KMS-11 (cell line): Measurements from ENCODE around the gene PYCARD.
"Not testable (repeated sequence)": the region's sequence is repeated elsewhere in the genome, so short reads cannot be mapped to it uniquely, and the experiment has no call there.

Experiments
- H2AFZ ChIP-seq: fragments of 200-600 bp; sonication (generic); 2 replicates; pipeline ENCODE4 v1.6.1; 2016; ENCODE audit warnings: antibody characterized with exemption, mixed run types, low read depth
- H3K27ac ChIP-seq: fragments of 200-600 bp; sonication (generic); 2 replicates; pipeline ENCODE4 v1.6.1; 2016; ENCODE audit warnings: mild to moderate bottlenecking, mixed run types
- H3K27me3 ChIP-seq: fragments of 200-600 bp; sonication (generic); 2 replicates; pipeline ENCODE4 v1.6.1; 2017; ENCODE audit warnings: mild to moderate bottlenecking, low read depth, mixed run types, moderate library complexity; ENCODE audit not compliant: insufficient read depth
- H3K36me3 ChIP-seq: fragments of 200-600 bp; sonication (generic); 2 replicates; pipeline ENCODE4 v1.6.1; 2017; ENCODE audit warnings: mild to moderate bottlenecking, mixed run types; ENCODE audit not compliant: insufficient read depth
- H3K4me1 ChIP-seq: fragments of 200-600 bp; sonication (generic); 2 replicates; pipeline ENCODE4 v1.6.1; 2016; ENCODE audit warnings: mild to moderate bottlenecking, low read depth, mixed run types; ENCODE audit not compliant: poor library complexity, severe bottlenecking
- H3K4me2 ChIP-seq: fragments of 200-600 bp; sonication (generic); 2 replicates; pipeline ENCODE4 v1.7.0; 2016; ENCODE audit warnings: mild to moderate bottlenecking, mixed run types
- H3K4me3 ChIP-seq: fragments of 200-600 bp; sonication (generic); IDR thresholded peaks from 2 replicates; pipeline ENCODE4 v1.6.1; 2017; ENCODE audit warnings: low read depth, low read length, mixed read lengths; ENCODE audit not compliant: insufficient read depth
- H3K79me2 ChIP-seq: fragments of 200-600 bp; sonication (generic); 2 replicates; pipeline ENCODE4 v1.6.1; 2016; ENCODE audit warnings: low read depth, mixed run types; ENCODE audit not compliant: insufficient read depth
- H3K9ac ChIP-seq: fragments of 200-600 bp; sonication (generic); 2 replicates; pipeline ENCODE4 v1.6.1; 2016; ENCODE audit warnings: mild to moderate bottlenecking, mixed run types
- H4K20me1 ChIP-seq: fragments of 200-600 bp; sonication (generic); 2 replicates; pipeline ENCODE4 v1.6.1; 2016; ENCODE audit warnings: mild to moderate bottlenecking, mixed run types; ENCODE audit not compliant: insufficient read depth
- TF ChIP-seq, protein P1 (sequence below): fragments of 200-600 bp; sonication (generic); conservative IDR thresholded peaks from 2 replicates; pipeline ENCODE4 v1.6.1; 2017; ENCODE audit warnings: low read depth, mild to moderate bottlenecking, antibody characterized with exemption, low read length, moderate library complexity, mixed read lengths

The PYCARD gene

DNA sequence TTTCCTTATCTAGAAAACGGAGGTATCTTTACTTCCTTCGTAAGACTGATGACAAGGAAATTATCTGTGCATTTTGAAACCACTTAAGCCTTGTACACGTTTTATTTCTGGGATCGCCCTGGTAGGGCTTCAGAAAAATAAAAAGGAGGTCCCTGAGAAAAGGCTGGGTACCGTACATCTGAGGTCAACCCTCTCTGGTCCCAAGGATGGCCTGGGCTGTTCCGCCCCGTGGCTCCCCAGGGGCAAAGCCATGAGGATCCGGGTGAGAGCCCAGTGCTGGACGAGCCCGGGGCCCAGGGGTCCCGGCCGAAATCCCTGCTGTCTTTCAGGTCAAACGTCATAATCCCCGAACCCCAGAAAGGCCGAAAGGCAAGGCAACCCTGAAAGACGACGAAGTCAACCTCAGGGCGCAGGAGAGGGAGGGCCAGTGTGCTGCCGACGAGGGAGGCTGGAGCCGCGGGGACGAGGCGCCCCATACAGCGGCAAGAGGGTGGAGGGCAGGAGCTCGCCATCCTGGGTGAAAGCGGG lies 23.3 kb downstream of the PYCARD start:
- H3K27me3 ChIP-seq = no peaks in the 10 kb centered on the region
- peak overlapping the region; percentile 64 for H2AFZ ChIP-seq
- peaks cover 26% of the 10 kb centered on the region; the same call in 1 of the 2 replicates for H3K36me3 ChIP-seq
- peak overlapping the region; percentile 95 for H3K27ac ChIP-seq
- TF ChIP-seq, protein P1, sequence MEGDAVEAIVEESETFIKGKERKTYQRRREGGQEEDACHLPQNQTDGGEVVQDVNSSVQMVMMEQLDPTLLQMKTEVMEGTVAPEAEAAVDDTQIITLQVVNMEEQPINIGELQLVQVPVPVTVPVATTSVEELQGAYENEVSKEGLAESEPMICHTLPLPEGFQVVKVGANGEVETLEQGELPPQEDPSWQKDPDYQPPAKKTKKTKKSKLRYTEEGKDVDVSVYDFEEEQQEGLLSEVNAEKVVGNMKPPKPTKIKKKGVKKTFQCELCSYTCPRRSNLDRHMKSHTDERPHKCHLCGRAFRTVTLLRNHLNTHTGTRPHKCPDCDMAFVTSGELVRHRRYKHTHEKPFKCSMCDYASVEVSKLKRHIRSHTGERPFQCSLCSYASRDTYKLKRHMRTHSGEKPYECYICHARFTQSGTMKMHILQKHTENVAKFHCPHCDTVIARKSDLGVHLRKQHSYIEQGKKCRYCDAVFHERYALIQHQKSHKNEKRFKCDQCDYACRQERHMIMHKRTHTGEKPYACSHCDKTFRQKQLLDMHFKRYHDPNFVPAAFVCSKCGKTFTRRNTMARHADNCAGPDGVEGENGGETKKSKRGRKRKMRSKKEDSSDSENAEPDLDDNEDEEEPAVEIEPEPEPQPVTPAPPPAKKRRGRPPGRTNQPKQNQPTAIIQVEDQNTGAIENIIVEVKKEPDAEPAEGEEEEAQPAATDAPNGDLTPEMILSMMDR = no peak
- peaks cover 35% of the 10 kb centered on the region for H4K20me1 ChIP-seq
- peaks cover 43% of the 10 kb centered on the region for H3K79me2 ChIP-seq
- peak overlapping the region; percentile 72 for H3K4me2 ChIP-seq
- H3K4me1 ChIP-seq = peaks cover 59% of the 10 kb centered on the region
- H3K4me3 ChIP-seq = no peak overlapping the region
- peak overlapping the region; percentile 99; the same call in 1 of the 2 replicates for H3K9ac ChIP-seq

DNA sequence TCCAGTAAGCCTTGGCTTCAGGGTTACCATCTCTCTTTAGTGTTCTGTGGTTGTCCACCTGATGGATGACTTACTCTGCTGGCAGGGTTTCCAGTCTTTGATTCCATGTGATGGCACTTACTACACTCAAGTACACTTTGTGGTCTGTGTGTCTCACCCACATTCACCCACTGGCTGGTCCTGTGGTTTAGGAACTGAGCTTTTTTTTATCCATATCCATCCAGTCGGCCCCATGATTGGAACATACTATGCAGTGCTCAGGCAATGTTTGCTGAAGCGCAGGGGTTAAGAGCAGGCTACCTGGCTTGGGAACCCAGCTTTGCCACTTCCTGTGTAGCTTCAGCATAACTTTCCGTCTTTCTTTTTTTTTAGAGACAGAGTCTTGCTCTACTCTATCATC lies 25.4 kb downstream of the PYCARD start:
- Histone ChIP-seq H2AFZ (no peak overlapping the region), H3K36me3 (peaks cover 7% of the 10 kb centered on the region; the same call in 1 of the 2 replicates), H4K20me1 (peaks cover 15% of the 10 kb centered on the region), H3K9ac (no peak overlapping the region), H3K27me3 (no peaks in the 10 kb centered on the region), H3K4me2 (no peak overlapping the region), H3K4me1 (peaks cover 38% of the 10 kb centered on the region), H3K79me2 (peaks cover 22% of the 10 kb centered on the region), H3K4me3 (no peak overlapping the region), H3K27ac (no peak overlapping the region)
- TF ChIP-seq, protein P1 = no peak

DNA sequence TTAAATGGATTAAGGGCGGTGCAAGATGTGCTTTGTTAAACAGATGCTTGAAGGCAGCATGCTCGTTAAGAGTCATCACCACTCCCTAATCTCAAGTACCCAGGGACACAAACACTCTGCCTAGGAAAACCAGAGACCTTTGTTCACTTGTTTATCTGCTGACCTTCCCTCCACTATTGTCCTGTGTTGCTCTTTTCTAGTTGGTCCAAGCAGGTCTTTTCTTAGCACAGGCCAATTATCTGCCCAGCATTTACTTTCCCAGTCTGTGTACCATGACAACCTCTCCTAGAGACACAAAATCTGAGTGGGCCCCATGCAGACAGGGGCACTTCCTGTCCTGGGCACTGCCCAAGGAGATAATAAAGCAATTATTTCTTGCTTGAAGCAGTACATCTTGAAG lies 32.5 kb downstream of the PYCARD start:
- not testable (repeated sequence) for H3K27ac ChIP-seq, H3K4me1 ChIP-seq, H3K4me3 ChIP-seq, H4K20me1 ChIP-seq, H3K36me3 ChIP-seq, H3K79me2 ChIP-seq, H3K4me2 ChIP-seq, H2AFZ ChIP-seq, H3K9ac ChIP-seq, H3K27me3 ChIP-seq

DNA sequence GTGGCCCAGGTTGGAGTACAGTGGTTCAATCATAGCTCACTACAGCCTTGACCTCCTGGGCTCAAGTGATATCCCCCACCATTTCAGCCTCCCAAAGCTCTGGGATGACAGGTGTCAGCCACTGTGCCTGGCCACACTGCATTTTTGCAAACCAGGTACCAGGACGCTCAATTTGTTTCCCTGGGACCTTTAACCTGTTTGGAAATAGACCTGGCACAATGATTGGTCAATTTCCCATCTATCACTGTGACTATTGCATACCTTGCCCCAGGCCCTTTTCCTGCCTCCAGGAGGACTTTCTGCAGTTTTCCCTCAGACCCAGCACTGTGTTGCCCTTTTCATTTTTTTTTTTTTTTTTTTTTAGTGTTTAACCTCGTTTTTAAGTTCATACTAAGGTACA lies 33.7 kb downstream of the PYCARD start:
- Histone ChIP-seq H3K27ac (no peak overlapping the region), H3K4me1 (no peaks in the 10 kb centered on the region), H3K36me3 (no peaks in the 10 kb centered on the region), H3K4me3 (no peak overlapping the region), H2AFZ (no peak overlapping the region), H3K79me2 (no peaks in the 10 kb centered on the region), H3K4me2 (no peak overlapping the region), H3K9ac (no peak overlapping the region), H4K20me1 (no peaks in the 10 kb centered on the region), H3K27me3 (no peaks in the 10 kb centered on the region)
- TF ChIP-seq, protein P1 = no peak

DNA sequence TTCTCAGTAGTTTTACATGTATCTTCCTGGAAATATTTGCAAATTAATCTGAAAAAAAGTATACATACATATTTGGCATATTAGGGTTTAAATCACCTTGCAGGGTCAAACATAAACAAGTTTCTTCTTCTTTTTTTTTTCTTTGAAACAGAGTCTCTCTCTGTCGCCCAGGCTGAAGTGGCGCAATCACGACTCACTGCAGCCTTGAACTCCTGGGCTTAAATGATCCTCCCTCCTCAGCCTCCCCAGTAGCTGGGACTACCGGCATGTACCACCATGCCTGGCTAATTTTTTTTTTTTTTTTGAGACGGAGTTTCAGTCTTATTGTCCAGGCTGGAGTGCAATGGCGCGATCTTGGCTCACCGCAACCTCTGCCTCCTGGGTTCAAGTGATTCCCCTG lies 35.2 kb downstream of the PYCARD start:
- Histone ChIP-seq H3K4me3 (no peak overlapping the region), H2AFZ (no peak overlapping the region), H4K20me1 (no peaks in the 10 kb centered on the region), H3K79me2 (no peaks in the 10 kb centered on the region), H3K4me1 (no peaks in the 10 kb centered on the region), H3K4me2 (no peak overlapping the region), H3K9ac (no peak overlapping the region), H3K27me3 (no peaks in the 10 kb centered on the region), H3K36me3 (no peaks in the 10 kb centered on the region), H3K27ac (no peak overlapping the region)
- TF ChIP-seq, protein P1 = no peak
